Muscle of leg (tissue), 11 donors: ENCODE results near the gene HIP1R. TPM values are rescaled to one million over a fixed set of nuclear protein-coding genes. Genes with fewer than 3 reads are reported as not detected.
A peak's percentile ranks its signal among the peaks of the same experiment; 100 is the strongest.

ENCODE experiments used
- DNase-seq: peaks from one replicate; pipeline ENCODE4 v3.0.0; 2013
- H3K27ac ChIP-seq: one replicate; pipeline ENCODE4 v1.5.1; 2013; ENCODE audit warnings: mild to moderate bottlenecking, low read length, control low read depth
- H3K27me3 ChIP-seq: one replicate; pipeline ENCODE4 v1.6.1; 2013; ENCODE audit warnings: low read length; ENCODE audit not compliant: control insufficient read depth, insufficient read depth
- H3K36me3 ChIP-seq: one replicate; pipeline ENCODE4 v1.6.1; 2013; ENCODE audit warnings: low read length; ENCODE audit not compliant: control insufficient read depth, insufficient read depth
- H3K4me1 ChIP-seq: one replicate; pipeline ENCODE4 v1.6.1; 2013; ENCODE audit warnings: low read length; ENCODE audit not compliant: control insufficient read depth, insufficient read depth
- H3K4me3 ChIP-seq: one replicate; pipeline ENCODE4 v1.5.1; 2013; ENCODE audit warnings: low read length, control low read depth
- H3K9me3 ChIP-seq: replicated peaks from 2 replicates; pipeline ENCODE4 v1.6.1; 2013; ENCODE audit warnings: low read depth, low read length; ENCODE audit not compliant: control insufficient read depth
- WGBS: methylation state at CpG from one replicate; pipeline ENCODE4 v1.1.5; 2013; ENCODE audit warnings: missing lambda C conversion rate; ENCODE audit not compliant: insufficient coverage; 5-methylcytosine and 5-hydroxymethylcytosine counted together
- polyA plus RNA-seq, 8 donors: library from polyadenylated mRNA; unstranded; fragments of 120-200 nt; gene quantifications; one replicate each; pipeline versions ENCODE4 v1.2.1 to v1.2.3, GENCODE V29; 2013; ENCODE audit warnings: inconsistent platforms in 1 of 8, low replicate concordance in 1 of 8; ENCODE audit not compliant: insufficient read length in 8 of 8, insufficient read depth in 1 of 8
- total RNA-seq: library from RNA; stranded (reverse); fragments of 120-200 nt; gene quantifications from one replicate; pipeline ENCODE4 v1.2.4, GENCODE V29; 2013

HIP1R gene
- total and polyA plus RNA-seq, 9 donors: 6.6 to 10.3 (median 7.8) TPM

DNA sequence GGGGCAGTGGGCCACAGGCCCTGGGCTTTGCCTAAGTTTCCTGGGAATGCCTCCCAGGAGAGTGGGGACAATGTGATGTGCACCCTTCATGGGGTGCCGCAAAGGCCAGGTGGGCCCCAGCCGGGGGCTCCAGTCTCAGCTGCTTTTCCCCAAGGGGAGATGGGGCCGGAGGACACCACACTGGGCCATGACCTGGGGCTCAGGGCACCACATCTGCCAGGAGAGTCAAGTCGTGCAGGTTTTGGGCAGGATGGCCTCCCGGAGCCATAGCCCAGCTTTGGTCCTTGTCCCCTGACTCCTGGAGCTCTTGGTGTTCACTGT lies 12.2 kb downstream of the HIP1R start:
- H3K27ac ChIP-seq: no peak overlapping the region
- 71% methylated on average over 5 of the region's 5 CpGs for WGBS
- no peaks in the 10 kb centered on the region for H3K9me3 ChIP-seq
- H3K27me3 ChIP-seq: no peaks in the 10 kb centered on the region
- H3K4me3 ChIP-seq: no peak overlapping the region
- H3K4me1 ChIP-seq: peaks cover 28% of the 10 kb centered on the region
- no peak for DNase-seq
- no peaks in the 10 kb centered on the region for H3K36me3 ChIP-seq

DNA sequence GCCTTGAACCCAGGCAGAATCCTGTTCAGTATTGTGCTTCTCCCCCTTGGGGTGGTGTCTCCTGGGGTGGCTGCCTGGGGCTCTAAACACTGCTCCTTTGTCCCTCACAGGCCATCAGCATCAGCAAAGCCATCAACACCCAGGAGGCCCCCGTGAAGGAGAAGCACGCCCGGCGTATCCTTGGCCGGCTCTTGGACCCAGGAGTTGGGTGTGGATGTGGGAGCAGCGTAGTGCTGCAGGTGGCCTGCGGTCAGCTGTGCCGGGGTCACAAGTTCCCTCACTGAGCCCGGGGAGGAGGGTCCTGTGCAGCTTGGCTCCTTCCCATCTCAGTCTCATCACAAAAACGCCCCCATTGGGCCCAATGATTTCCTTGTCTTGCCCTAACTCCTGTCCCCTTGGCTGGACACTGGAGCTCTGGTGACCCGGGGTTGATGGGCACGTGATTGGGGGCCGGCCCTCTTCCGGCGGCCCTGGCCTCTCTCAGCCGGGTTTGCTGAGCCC lies 12.7 kb downstream of the HIP1R start:
- H3K4me3 ChIP-seq: no peak overlapping the region
- H3K4me1 ChIP-seq: peaks cover 31% of the 10 kb centered on the region
- no peaks in the 10 kb centered on the region for H3K36me3 ChIP-seq
- H3K27me3 ChIP-seq: no peaks in the 10 kb centered on the region
- DNase-seq: no peak
- no peak overlapping the region for H3K27ac ChIP-seq
- no peaks in the 10 kb centered on the region for H3K9me3 ChIP-seq
- WGBS: 79% methylated on average over 7 of the region's 16 CpGs

DNA sequence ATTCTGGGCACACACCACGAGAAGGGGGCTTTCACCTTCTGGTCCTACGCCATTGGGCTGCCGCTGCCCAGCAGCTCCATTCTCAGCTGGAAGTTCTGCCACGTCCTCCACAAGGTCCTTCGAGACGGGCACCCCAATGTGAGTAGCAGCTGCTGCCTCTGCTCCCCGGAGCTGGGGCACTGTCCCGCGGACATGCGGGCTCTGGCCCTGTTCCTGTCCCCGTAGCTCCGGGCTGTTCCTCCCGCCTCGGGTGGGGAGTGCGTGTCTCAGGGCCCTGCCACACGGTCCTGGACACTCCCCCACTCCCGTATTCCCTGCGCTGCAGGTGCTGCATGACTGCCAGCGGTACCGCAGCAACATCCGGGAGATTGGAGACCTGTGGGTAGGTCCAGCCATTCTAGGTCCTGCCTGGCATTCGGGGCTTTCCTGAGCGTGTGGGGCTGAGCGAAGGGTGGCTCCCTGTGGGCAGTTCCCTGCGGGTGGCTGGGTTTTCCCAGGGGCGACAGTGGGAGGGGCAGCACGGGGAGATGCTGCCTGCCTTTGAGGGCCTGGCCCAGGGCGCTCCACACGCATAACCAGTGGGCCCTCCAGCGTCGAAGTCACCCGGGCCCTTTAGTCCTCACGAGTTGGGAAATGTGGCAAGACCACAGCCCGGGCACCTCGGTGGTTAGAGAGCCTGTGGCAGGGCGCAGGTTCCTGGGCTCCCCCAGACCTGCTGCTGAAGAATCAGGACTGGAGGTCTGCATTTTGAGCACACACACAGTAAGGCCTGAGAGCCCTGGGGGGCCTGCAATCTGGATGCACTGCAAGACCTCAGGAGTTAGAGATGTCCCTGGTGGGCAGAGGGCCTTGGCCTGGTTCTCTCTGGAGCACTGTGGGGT lies 13.5 kb downstream of the HIP1R start:
- H3K4me1 ChIP-seq: peaks cover 32% of the 10 kb centered on the region
- no peak for DNase-seq
- H3K36me3 ChIP-seq: no peaks in the 10 kb centered on the region
- H3K4me3 ChIP-seq: no peak overlapping the region
- H3K27me3 ChIP-seq: no peaks in the 10 kb centered on the region
- 85% methylated on average over 34 of the region's 36 CpGs for WGBS
- no peak overlapping the region for H3K27ac ChIP-seq
- no peaks in the 10 kb centered on the region for H3K9me3 ChIP-seq

DNA sequence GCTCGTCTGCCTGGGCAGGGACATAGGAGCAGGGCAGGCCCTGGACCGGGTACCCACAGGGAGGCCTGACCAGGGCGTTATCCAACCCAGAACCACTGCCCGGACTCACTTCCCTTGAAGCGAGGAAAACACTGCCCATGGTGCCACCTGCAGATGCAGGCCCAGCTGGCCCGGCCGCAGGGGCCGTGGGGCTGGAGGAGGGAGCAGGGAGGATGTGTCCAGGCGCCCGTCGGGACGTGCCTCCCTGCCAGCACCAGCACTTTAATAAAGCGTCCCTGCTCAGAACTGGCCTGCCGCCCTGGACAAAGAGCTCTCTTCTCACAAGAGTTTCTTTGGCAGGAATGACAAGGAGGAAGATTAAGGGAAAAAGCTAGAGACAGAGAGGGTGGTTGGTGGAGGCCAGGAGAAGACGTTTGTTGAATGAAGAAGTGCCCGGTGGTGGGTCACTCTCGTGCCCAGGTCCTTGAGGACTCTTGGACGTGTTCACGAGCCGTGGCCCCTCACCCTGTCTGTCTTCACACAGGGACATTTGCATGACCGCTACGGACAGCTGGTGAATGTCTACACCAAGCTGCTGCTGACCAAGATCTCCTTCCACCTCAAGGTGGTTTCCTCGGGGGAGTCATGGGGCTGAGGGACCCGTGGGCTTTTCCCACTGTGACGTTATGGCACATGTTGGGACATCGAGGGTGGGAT lies 14.2 kb downstream of the HIP1R start:
- whole genome bisulfite sequencing: 82% methylated on average over 19 of the region's 26 CpGs
- Histone ChIP-seq H3K9me3 (no peaks in the 10 kb centered on the region), H3K27ac (no peak overlapping the region), H3K4me1 (peaks cover 29% of the 10 kb centered on the region), H3K36me3 (no peaks in the 10 kb centered on the region), H3K27me3 (no peaks in the 10 kb centered on the region), H3K4me3 (no peak overlapping the region)
- DNase-seq: no peak

DNA sequence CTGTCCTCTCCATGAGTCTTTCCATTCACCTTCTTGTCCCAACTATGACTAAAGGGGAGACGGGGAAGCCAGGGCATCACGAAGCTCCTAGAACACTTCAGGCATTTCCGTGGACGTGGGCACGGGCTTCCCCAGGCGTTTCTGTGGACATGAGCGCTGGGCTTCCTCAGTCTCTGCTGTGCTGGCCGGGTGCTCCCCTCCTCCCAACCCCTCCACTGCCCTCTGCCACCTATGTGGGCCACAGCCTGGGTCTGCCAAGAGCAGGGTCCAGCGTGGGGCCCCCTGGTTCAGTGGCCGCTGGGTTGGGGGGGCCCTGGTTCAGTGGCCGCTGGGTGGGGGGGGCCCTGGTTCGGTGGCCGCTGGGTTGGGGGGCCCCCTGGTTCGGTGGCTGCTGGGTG lies 14.8 kb downstream of the HIP1R start:
- Histone ChIP-seq H3K9me3 (no peaks in the 10 kb centered on the region), H3K27ac (no peak overlapping the region), H3K36me3 (no peaks in the 10 kb centered on the region), H3K27me3 (no peaks in the 10 kb centered on the region), H3K4me1 (peaks cover 25% of the 10 kb centered on the region), H3K4me3 (no peak overlapping the region)
- no peak for DNase-seq
- 93% methylated on average over 8 of the region's 14 CpGs for WGBS

DNA sequence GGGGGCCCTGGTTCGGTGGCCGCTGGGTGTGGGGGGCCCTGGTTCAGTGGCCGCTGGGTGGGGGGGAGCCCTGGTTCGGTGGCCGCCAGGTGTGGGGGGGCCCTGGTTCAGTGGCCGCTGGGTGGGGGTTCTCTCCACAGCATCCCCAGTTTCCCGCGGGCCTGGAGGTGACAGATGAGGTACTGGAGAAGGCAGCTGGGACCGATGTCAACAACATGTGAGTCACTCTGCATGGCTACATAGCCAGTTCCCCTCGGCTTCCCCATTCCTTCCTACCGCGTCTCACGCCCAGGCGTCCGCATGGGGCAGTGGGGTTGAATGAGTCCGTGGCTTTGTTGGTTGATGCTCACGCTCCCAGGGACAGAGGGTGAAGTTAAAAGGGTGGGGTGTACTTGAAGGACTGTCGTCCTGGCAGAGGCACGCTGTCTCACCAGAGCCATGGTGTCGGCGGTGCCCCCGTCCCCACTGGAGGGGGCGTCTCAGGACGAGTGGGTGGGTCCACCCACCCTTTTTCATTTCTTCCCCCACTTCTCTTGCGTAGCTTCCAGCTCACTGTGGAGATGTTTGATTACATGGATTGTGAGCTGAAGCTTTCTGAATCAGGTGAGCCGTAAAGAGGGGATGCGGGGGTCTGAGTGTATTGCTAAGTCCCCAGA lies 15.6 kb downstream of the HIP1R start:
- Histone ChIP-seq H3K9me3 (no peaks in the 10 kb centered on the region), H3K4me1 (peaks cover 17% of the 10 kb centered on the region), H3K36me3 (no peaks in the 10 kb centered on the region), H3K4me3 (no peak overlapping the region), H3K27ac (no peak overlapping the region), H3K27me3 (no peaks in the 10 kb centered on the region)
- no peak for DNase-seq
- 96% methylated on average over 3 of the region's 27 CpGs for WGBS

DNA sequence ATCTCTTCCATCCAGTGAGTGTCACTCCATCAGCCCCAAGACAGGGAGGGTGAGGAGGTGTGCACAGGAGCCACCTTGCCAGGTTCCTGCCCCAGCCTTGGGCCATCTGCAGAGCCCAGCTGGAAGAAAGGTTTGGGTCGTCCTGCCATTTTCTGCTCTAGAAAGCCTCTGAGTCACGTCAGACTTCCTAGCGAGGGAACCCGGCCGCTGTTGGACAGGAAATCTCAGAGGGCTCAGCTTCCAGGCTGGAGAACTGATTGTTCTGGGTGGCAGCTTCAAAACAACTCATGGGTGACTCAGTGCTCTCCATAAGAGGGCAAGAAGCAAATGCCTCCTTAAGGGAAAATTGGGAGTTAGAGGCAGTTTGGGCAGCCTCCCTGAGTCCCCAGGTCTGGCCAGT lies 16.6 kb downstream of the HIP1R start:
- no peaks in the 10 kb centered on the region for H3K36me3 ChIP-seq
- WGBS: 71% methylated on average over 5 of the region's 5 CpGs
- H3K27ac ChIP-seq: peak overlapping the region; percentile 42
- peaks cover 8% of the 10 kb centered on the region for H3K4me1 ChIP-seq
- H3K9me3 ChIP-seq: no peaks in the 10 kb centered on the region
- no peak for DNase-seq
- H3K27me3 ChIP-seq: no peaks in the 10 kb centered on the region
- H3K4me3 ChIP-seq: no peak overlapping the region

DNA sequence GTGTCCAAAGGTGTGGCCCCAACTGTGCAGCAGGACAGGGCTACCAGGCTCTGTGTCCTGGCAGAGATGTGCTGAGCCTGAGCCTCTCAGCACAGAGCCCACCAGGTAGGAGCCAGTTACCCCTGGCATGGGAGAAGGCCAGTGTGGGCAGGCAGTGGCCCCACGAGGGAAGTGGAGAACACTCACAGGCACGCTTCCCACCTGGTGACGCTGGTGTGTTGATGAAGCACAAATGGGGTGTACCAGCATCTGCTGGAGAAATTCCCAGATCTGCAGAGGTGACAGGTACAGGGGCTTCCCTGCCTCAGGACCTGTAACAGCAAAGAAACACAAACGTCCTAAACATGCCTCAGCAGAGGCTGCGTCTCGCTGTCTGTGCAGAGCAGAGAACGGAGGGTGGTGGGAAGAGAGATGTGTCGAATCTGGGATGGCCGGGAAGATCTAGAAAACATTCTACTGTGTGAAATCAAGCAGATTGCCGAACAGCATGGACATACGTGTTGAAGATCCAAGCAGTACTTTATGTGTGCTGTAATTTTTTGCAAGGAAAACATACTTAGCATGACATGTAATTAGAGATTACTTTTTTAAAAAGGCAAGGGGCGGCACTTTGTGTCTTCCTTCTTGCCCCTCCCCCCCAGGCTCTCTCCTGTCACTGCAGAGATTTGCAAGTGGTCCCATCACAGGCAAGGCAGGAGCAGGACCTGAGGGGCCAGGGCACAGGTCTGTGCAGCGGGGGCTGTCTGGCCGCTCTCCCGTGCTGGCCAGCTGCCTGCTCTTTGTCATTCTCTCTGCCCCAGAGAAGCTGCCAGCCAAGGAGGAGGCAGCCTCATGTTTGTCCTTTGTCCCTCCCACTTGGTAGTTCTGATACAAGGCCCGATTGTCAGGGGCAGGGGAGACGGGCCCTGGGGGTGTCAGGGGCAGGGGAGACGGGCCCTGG lies 17.3 kb downstream of the HIP1R start:
- Histone ChIP-seq H3K36me3 (no peaks in the 10 kb centered on the region), H3K27ac (peak overlapping the region; percentile 42), H3K9me3 (no peaks in the 10 kb centered on the region), H3K4me1 (peaks cover 8% of the 10 kb centered on the region), H3K27me3 (no peaks in the 10 kb centered on the region), H3K4me3 (no peak overlapping the region)
- DNase-seq: no peak
- 53% methylated on average over 13 of the region's 18 CpGs for WGBS

DNA sequence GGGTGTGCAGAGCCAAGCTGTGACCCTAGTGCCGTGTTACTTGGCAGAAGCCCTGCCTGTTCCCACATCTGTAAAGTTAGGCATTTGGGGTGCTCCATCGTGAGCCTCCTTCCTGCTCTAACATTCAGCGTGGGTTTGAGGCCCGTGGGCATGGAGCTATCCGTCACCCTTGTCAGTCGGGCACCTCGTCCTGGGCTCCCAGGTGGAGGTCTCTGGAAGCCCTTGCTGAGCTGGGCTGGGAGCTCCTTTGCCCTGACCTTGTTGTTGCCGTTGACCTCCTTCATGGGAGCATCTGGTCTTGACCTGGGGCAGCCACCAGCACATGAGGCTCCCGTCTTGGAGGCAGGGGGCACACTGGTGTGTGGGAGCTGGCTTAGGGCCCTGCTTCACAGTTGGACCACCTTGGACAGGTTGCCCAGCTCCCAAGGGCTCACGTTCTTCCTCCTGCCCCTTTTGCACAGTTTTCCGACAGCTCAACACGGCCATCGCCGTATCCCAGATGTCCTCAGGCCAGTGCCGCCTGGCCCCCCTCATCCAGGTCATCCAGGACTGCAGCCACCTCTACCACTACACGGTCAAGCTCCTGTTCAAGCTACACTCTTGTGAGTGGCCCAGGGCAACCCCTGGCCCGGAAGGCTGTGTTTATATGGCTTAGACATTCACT lies 18.5 kb downstream of the HIP1R start:
- no peak for DNase-seq
- 81% methylated on average over 15 of the region's 17 CpGs for WGBS
- Histone ChIP-seq H3K4me3 (no peak overlapping the region), H3K9me3 (no peaks in the 10 kb centered on the region), H3K4me1 (peaks cover 8% of the 10 kb centered on the region), H3K27me3 (no peaks in the 10 kb centered on the region), H3K36me3 (no peaks in the 10 kb centered on the region), H3K27ac (no peak overlapping the region)
